ENCODE data around the gene TMEM167A. TPM values are rescaled to one million over a fixed set of nuclear protein-coding genes. Genes with fewer than 3 reads are reported as not detected.

TMEM167A gene
- total RNA-seq, 1 experiment from 2014 or later, result 108 TPM

DNA sequence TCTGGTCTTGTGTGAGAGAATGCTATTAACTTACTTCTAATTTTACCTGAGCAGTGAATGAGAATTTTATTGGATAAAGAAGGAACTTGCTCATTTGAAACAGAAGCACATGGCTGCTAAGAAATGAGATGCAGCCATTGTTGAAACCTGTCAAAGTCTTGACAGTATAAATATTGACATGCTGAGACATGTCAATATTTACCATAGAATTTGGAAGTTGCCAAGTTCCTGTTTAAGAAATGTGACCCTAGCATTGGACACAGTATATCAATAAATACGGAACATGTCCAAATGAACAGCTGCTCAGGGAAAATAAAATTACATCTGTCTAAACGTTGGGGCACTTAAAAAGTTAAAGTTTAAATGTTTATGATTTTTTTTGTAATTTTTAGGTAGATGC is 7.9 kb upstream of the TMEM167A start:
- RAD21 ChIA-PET (ENCODE audit: low non-redundant PET in 1 of 2, low total read pairs in 2 of 2, uncharacterized antibody in 2 of 2, unreplicated experiment in 2 of 2), result no interaction called here
- BruUV-seq (replicated peaks), result no TSS peak
- Histone ChIP-seq H3K27me3 (ENCODE audit: insufficient read depth, low read length) (no peaks in the 10 kb centered on the region), H3K79me2 (ENCODE audit: insufficient read depth, low read length) (peaks cover 63% of the 10 kb centered on the region), H3K4me3 (replicated peaks in 1 of 2; ENCODE audit: low read depth in 1 of 2, low read length in 2 of 2) (no peak overlapping the region), H3K36me3 (ENCODE audit: control insufficient read depth in 1 of 2, insufficient read depth in 2 of 2, low read length in 2 of 2) (no peaks in the 10 kb centered on the region), H4K20me1 (ENCODE audit: insufficient read depth) (no peaks in the 10 kb centered on the region), H3K9me2 (ENCODE audit: insufficient read depth) (no peaks in the 10 kb centered on the region), H3K4me2 (ENCODE audit: low read length) (no peak overlapping the region), H2AFZ (ENCODE audit: low read depth, low read length, poor library complexity, severe bottlenecking) (no peak overlapping the region), H3K9ac (ENCODE audit: low read length) (no peak overlapping the region), H3K27ac (ENCODE audit: low read depth, low read length) (no peak overlapping the region), H3K9me3 (ENCODE audit: control insufficient read depth in 1 of 2, insufficient read depth in 1 of 2, low read depth in 1 of 2, low read length in 2 of 2) (peaks cover 0 to 2% of the 10 kb centered on the region in 2 experiments; a peak in 1 of 4 replicates), H3K4me1 (ENCODE audit: control insufficient read depth in 1 of 2, insufficient read depth in 2 of 2, low read length in 2 of 2) (no peaks in the 10 kb centered on the region)
- intact Hi-C loops (cut with micrococcal nuclease), result no loop called here
- CTCF ChIA-PET, result no interaction called here
- POLR2A ChIA-PET, result no interaction called here
- TF ChIP-seq, protein P1, sequence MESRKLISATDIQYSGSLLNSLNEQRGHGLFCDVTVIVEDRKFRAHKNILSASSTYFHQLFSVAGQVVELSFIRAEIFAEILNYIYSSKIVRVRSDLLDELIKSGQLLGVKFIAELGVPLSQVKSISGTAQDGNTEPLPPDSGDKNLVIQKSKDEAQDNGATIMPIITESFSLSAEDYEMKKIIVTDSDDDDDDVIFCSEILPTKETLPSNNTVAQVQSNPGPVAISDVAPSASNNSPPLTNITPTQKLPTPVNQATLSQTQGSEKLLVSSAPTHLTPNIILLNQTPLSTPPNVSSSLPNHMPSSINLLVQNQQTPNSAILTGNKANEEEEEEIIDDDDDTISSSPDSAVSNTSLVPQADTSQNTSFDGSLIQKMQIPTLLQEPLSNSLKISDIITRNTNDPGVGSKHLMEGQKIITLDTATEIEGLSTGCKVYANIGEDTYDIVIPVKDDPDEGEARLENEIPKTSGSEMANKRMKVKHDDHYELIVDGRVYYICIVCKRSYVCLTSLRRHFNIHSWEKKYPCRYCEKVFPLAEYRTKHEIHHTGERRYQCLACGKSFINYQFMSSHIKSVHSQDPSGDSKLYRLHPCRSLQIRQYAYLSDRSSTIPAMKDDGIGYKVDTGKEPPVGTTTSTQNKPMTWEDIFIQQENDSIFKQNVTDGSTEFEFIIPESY (IDR thresholded peaks at IDR 0.05; ENCODE audit: extremely low read depth, insufficient replicate concordance, low read length), result no peak
- no peak for TF ChIP-seq YY1 (IDR thresholded peaks at IDR 0.05; ENCODE audit: extremely low read depth, insufficient replicate concordance, low read depth, low read length)
- TF ChIP-seq, protein P2, sequence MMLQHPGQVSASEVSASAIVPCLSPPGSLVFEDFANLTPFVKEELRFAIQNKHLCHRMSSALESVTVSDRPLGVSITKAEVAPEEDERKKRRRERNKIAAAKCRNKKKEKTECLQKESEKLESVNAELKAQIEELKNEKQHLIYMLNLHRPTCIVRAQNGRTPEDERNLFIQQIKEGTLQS (IDR thresholded peaks at IDR 0.05), result no peak
- no peak for TF ChIP-seq SRF (IDR thresholded peaks at IDR 0.05; ENCODE audit: low read depth)
- TF ChIP-seq TCF7L2 (IDR thresholded peaks at IDR 0.05; ENCODE audit: borderline replicate concordance, extremely low read depth, insufficient read depth, insufficient read length), result no peak
- no peak for TF ChIP-seq JUND (IDR thresholded peaks at IDR 0.05)
- TF ChIP-seq, protein P3, sequence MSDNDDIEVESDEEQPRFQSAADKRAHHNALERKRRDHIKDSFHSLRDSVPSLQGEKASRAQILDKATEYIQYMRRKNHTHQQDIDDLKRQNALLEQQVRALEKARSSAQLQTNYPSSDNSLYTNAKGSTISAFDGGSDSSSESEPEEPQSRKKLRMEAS (IDR thresholded peaks at IDR 0.05), result no peak
- TF ChIP-seq, protein P4, sequence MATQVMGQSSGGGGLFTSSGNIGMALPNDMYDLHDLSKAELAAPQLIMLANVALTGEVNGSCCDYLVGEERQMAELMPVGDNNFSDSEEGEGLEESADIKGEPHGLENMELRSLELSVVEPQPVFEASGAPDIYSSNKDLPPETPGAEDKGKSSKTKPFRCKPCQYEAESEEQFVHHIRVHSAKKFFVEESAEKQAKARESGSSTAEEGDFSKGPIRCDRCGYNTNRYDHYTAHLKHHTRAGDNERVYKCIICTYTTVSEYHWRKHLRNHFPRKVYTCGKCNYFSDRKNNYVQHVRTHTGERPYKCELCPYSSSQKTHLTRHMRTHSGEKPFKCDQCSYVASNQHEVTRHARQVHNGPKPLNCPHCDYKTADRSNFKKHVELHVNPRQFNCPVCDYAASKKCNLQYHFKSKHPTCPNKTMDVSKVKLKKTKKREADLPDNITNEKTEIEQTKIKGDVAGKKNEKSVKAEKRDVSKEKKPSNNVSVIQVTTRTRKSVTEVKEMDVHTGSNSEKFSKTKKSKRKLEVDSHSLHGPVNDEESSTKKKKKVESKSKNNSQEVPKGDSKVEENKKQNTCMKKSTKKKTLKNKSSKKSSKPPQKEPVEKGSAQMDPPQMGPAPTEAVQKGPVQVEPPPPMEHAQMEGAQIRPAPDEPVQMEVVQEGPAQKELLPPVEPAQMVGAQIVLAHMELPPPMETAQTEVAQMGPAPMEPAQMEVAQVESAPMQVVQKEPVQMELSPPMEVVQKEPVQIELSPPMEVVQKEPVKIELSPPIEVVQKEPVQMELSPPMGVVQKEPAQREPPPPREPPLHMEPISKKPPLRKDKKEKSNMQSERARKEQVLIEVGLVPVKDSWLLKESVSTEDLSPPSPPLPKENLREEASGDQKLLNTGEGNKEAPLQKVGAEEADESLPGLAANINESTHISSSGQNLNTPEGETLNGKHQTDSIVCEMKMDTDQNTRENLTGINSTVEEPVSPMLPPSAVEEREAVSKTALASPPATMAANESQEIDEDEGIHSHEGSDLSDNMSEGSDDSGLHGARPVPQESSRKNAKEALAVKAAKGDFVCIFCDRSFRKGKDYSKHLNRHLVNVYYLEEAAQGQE (IDR thresholded peaks at IDR 0.05; ENCODE audit: low read depth), result no peak
- TF ChIP-seq POLR2A (IDR thresholded peaks at IDR 0.05; ENCODE audit: borderline replicate concordance, extremely low read depth, insufficient read depth, insufficient read length), result no peak
- TF ChIP-seq ZNF274 (IDR thresholded peaks at IDR 0.05; ENCODE audit: low read depth, low read length), result no peak
- TF ChIP-seq EZH2phosphoT487 (IDR thresholded peaks at IDR 0.05; ENCODE audit: borderline replicate concordance), result no peak
- no peak for TF ChIP-seq RAD21 (IDR thresholded peaks at IDR 0.05; ENCODE audit: low read depth)
- no peak for TF ChIP-seq EGR1 (IDR thresholded peaks at IDR 0.05; ENCODE audit: low read depth)
- no peak for TF ChIP-seq CBX3 (IDR thresholded peaks at IDR 0.05; ENCODE audit: low read depth)
- no peak for TF ChIP-seq CEBPB (IDR thresholded peaks at IDR 0.05; ENCODE audit: low read depth)
- TF ChIP-seq, protein P5, sequence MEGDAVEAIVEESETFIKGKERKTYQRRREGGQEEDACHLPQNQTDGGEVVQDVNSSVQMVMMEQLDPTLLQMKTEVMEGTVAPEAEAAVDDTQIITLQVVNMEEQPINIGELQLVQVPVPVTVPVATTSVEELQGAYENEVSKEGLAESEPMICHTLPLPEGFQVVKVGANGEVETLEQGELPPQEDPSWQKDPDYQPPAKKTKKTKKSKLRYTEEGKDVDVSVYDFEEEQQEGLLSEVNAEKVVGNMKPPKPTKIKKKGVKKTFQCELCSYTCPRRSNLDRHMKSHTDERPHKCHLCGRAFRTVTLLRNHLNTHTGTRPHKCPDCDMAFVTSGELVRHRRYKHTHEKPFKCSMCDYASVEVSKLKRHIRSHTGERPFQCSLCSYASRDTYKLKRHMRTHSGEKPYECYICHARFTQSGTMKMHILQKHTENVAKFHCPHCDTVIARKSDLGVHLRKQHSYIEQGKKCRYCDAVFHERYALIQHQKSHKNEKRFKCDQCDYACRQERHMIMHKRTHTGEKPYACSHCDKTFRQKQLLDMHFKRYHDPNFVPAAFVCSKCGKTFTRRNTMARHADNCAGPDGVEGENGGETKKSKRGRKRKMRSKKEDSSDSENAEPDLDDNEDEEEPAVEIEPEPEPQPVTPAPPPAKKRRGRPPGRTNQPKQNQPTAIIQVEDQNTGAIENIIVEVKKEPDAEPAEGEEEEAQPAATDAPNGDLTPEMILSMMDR (IDR thresholded peaks at IDR 0.05 in 2 of 3, conservative IDR thresholded peaks at IDR 0.05 in 1 of 3; ENCODE audit: borderline replicate concordance in 1 of 3, insufficient read depth in 1 of 3, low read depth in 2 of 3, low read length in 2 of 3), result no peak
- no peak for TF ChIP-seq SP1 (IDR thresholded peaks at IDR 0.05; ENCODE audit: low read depth)
- TF ChIP-seq POLR2AphosphoS5 (IDR thresholded peaks at IDR 0.05; ENCODE audit: low read depth, low read length), result no peak
- no peak for TF ChIP-seq ELF1 (IDR thresholded peaks at IDR 0.05; ENCODE audit: borderline replicate concordance, low read depth)
- no peak for TF ChIP-seq ZFX (IDR thresholded peaks at IDR 0.05)
- no peak for DNase-seq (ENCODE audit: low read depth, low spot score)
- no peak for ATAC-seq
